HepG2 (cell line): ENCODE results near the gene MRPL28. TPM values are rescaled to one million over a fixed set of nuclear protein-coding genes. Genes with fewer than 3 reads are reported as not detected.

ENCODE experiments used
- ATF1 ChIP-seq: IDR thresholded peaks from 2 replicates; pipeline ENCODE4 v1.6.1; 2016; ENCODE audit warnings: mild to moderate bottlenecking, control low read depth
- CBX1 ChIP-seq: IDR thresholded peaks from one replicate; pipeline ENCODE4 v1.6.1; 2016; ENCODE audit warnings: antibody characterized with exemption, low read depth
- FOXJ3 ChIP-seq: sonication (generic); formaldehyde crosslinking; IDR thresholded peaks from 2 replicates; pipeline ENCODE4 v1.4.0; 2020; ENCODE audit warnings: missing genetic modification reagents, mild to moderate bottlenecking, borderline replicate concordance
- IRF1 ChIP-seq: sonication (generic); formaldehyde crosslinking; IDR thresholded peaks from 2 replicates; pipeline ENCODE4 v1.4.0; 2020; ENCODE audit warnings: low read depth, mild to moderate bottlenecking, missing genetic modification reagents
- NFATC3 ChIP-seq: sonication (generic); formaldehyde crosslinking; IDR thresholded peaks from 2 replicates; pipeline ENCODE4 v1.5.1; 2020; ENCODE audit warnings: mild to moderate bottlenecking, missing genetic modification reagents
- NFKBIZ ChIP-seq: IDR thresholded peaks from 2 replicates; pipeline ENCODE4 v1.6.1; 2018; ENCODE audit warnings: missing genetic modification reagents, missing compliant biosample characterization
- NRL ChIP-seq: sonication (generic); formaldehyde crosslinking; IDR thresholded peaks from 2 replicates; pipeline ENCODE4 v1.5.0; 2020; ENCODE audit warnings: missing genetic modification reagents, mild to moderate bottlenecking, moderate library complexity, borderline replicate concordance
- PITX1 ChIP-seq: sonication (generic); formaldehyde crosslinking; IDR thresholded peaks from 2 replicates; pipeline ENCODE4 v1.5.1; 2020; ENCODE audit warnings: mild to moderate bottlenecking, missing genetic modification reagents
- SMC3 ChIP-seq: IDR thresholded peaks from 2 replicates; pipeline ENCODE4 v1.6.1; 2011; ENCODE audit warnings: low read length, improper control_type of control experiment
- SNAI1 ChIP-seq: sonication (generic); formaldehyde crosslinking; IDR thresholded peaks from 2 replicates; pipeline ENCODE4 v1.5.0; 2020; ENCODE audit warnings: mild to moderate bottlenecking, missing genetic modification reagents, borderline replicate concordance
- TAF15 ChIP-seq: fragments of 200-400 bp; formaldehyde crosslinking; IDR thresholded peaks from one replicate; pipeline ENCODE4 v1.6.1; 2018; ENCODE audit warnings: mild to moderate bottlenecking, low read depth, low read length; ENCODE audit not compliant: poor library complexity, severe bottlenecking
- ZNF281 ChIP-seq: sonication (generic); formaldehyde crosslinking; IDR thresholded peaks from 2 replicates; pipeline ENCODE4 v1.4.0; 2020; ENCODE audit warnings: missing genetic modification reagents, borderline replicate concordance
- ZNF543 ChIP-seq: sonication (generic); formaldehyde crosslinking; IDR thresholded peaks from 2 replicates; pipeline ENCODE4 v1.4.0; 2020; ENCODE audit warnings: mild to moderate bottlenecking, missing genetic modification reagents
- ZNF574 ChIP-seq: sonication (generic); formaldehyde crosslinking; IDR thresholded peaks from 2 replicates; pipeline ENCODE4 v1.4.0; 2020; ENCODE audit warnings: missing genetic modification reagents
- ZNF609 ChIP-seq: sonication (generic); formaldehyde crosslinking; IDR thresholded peaks from 2 replicates; pipeline ENCODE4 v1.4.0; 2020; ENCODE audit warnings: mild to moderate bottlenecking, missing genetic modification reagents, borderline replicate concordance
- ZNF747 ChIP-seq: sonication (generic); formaldehyde crosslinking; IDR thresholded peaks from 2 replicates; pipeline ENCODE4 v1.8.1; 2023; ENCODE audit warnings: missing genetic modification reagents, mild to moderate bottlenecking, borderline replicate concordance
- polyA plus RNA-seq, 8 experiments: library from polyadenylated mRNA; depleted of rRNA in 3 of 8; stranded (reverse) in 7 of 8; unstranded in 1 of 8; fragments of >200 nt; fragmentation: Illumina TruSeq in 4 of 8; extraction: Trizol in 4 of 8; gene quantifications; 2 replicates each; pipeline versions ENCODE4 v1.2.1 to v1.2.3, GENCODE V29; 2011 to 2016; ENCODE audit warnings: low read depth in 4 of 8, missing spikeins in 1 of 8, mixed read lengths in 1 of 8; ENCODE audit not compliant: insufficient read depth in 1 of 8
- total RNA-seq, 5 experiments: library from RNA; depleted of rRNA; stranded (reverse); fragments of >200 nt; fragmentation: Illumina TruSeq; extraction: Trizol; gene quantifications; 2 replicates each; pipeline ENCODE4 v1.2.3, GENCODE V29; 2016; ENCODE audit warnings: low read depth in 1 of 5

The MRPL28 gene
- total and polyA plus RNA-seq, 2 of the 13 experiments (the other 11 are each of a cell fraction or from before 2014, with no cell fraction given), result 114 to 135 TPM

DNA sequence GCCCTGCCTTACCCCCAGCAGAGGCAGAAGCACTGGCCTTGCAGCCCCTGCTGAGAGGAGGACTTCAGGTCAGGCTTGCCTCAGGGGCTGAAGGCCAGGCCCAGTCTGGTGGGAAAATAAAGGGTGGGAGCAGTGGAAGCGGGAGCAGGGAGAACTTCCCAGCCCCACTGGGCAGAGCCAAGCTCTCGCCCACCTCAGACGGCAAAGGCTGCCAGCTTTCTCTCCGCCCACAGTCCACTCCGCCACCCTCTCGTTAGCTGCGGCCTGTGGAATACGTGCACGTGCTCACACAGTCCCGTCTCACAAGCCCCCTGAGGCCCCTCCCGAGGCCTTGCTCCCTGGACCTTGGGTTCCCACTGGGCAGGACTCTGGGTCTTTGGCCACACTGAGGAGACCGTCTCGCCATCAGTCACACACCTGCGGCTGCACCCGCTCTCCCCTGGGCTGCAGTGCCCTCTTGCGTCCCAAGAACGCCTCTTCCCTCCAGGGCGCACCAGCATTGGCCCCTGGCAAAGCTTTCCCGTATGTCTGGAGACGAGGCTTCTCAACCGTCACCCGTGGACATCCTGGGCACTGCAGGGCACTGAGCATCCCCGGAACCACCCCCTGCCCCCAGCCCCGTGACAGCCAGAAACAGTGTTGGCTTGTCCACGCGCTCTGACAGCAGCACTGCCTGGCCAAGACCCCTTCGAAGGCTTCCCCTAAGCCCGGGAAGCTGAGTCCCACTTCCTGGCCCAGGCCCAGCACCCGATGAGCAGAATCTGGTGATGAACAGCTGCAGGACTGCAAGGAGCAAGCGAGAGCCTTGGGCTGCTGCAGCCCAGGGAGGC lies 8.3 kb downstream of the MRPL28 start (continued):
- TF ChIP-seq IRF1 (no peak), NFATC3 (CRISPR knock-in tag) (no peak), NRL (CRISPR knock-in tag) (no peak; the same call in none of the 2 replicates), TAF15 (no peak), ZNF281 (CRISPR knock-in tag) (no peak), FOXJ3 (CRISPR knock-in tag) (no peak), ZNF747 (CRISPR knock-in tag) (no peak), ZNF543 (CRISPR knock-in tag) (no peak; the same call in 1 of the 2 replicates), ATF1 (CRISPR knock-in tag) (no peak), CBX1 (no peak), SMC3 (peak; percentile 43; the same call in 1 of the 2 replicates), PITX1 (peak; percentile 63), NFKBIZ (CRISPR knock-in tag) (no peak), SNAI1 (CRISPR knock-in tag) (no peak), ZNF574 (peak; percentile 70), ZNF609 (peak; percentile 82)
